Loucy (cell line): ENCODE results near the gene SNX25.

Experiments used
- EZH2phosphoT487 ChIP-seq: fragments of 200-600 bp; IDR thresholded peaks from 2 replicates; pipeline ENCODE4 v1.6.1; 2018; ENCODE audit warnings: antibody characterized with exemption, mild to moderate bottlenecking, moderate library complexity, borderline replicate concordance
- TF ChIP-seq, protein P1 (sequence below): fragments of 200-600 bp; sonication (generic); conservative IDR thresholded peaks from 2 replicates; pipeline ENCODE4 v1.5.1; 2014; ENCODE audit warnings: mild to moderate bottlenecking, antibody characterized with exemption, low read length

DNA sequence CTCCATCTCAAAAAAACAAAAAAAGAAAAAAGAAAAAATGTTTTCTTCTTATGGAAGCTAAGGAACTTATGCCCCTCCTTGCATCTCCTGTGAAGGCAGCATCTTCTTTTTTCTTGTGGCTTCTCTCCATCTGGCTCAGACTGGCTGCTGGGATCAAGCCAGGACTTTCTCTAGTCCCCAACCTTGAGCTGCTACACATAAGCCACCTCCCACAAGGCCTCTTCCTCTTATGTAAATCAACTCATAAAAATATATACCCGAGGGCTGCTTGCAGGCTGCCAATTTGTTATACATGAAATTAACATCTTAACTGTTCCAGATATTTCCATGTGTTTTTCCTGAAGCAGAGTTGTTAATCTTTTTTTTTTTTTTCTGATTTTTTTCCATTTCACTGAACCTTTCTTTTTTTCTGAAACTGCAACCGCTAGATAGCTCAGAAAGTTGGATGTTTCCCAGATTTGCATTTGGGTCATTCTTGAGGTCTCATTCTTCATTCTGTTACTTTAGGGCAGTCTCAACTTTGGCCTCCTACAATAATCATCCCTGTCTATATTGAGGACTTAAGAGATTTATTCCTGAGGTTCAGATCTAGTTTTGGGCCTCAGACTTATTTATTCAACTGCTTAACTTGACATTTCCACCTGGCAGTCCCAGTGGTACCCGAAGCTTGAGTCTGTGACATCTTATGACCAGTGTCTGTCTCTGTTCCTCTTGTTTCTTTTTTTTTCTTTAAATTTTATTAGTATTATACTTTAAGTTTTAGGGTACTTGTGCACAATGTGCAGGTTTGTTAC lies 10.3 kb downstream of the SNX25 start:
- TF ChIP-seq, protein P1, sequence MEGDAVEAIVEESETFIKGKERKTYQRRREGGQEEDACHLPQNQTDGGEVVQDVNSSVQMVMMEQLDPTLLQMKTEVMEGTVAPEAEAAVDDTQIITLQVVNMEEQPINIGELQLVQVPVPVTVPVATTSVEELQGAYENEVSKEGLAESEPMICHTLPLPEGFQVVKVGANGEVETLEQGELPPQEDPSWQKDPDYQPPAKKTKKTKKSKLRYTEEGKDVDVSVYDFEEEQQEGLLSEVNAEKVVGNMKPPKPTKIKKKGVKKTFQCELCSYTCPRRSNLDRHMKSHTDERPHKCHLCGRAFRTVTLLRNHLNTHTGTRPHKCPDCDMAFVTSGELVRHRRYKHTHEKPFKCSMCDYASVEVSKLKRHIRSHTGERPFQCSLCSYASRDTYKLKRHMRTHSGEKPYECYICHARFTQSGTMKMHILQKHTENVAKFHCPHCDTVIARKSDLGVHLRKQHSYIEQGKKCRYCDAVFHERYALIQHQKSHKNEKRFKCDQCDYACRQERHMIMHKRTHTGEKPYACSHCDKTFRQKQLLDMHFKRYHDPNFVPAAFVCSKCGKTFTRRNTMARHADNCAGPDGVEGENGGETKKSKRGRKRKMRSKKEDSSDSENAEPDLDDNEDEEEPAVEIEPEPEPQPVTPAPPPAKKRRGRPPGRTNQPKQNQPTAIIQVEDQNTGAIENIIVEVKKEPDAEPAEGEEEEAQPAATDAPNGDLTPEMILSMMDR = no peak
- TF ChIP-seq EZH2phosphoT487 = no peak
